Measurements from ENCODE around the gene DAND5.

DNA sequence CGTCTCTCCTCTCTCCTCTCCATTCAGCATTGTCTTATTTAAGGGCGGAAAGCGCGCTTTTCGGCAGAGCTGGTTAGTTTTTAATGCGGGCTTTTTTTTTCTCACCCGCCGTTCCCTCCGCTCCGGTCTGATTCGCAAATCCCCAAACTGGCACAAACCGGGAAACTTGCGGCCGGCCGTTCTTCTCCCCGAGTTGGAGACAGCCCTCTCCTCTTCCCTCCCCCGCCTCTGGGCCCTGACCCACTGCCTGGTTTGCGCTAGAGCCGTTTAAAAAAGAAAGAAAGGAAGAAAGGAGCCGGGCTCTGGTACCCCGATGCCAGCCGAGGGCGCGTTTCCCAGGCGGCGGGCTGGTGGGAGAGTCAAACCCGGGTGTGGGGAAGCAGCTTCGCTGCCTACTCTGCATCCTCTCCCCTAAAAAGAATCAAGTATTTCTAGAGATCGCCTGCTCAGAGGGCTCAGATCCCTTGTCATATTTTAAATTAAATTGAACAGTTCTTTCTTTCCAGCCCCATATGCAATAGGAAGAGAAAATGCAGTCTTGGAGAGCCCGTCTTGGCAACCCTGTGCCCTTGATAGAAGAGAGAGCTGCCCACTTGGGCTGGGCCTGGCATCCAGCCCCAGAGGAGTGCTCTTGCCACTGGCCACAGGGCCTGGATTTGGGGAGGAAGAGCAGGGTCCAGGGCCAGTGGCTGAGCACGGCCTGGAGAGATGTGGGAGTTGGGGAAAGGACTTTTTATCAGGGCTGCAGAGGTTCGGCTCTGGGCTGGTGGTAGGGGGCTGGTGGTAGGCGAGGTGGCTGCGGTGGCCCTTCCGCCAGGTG is 44.9 kb downstream of the DAND5 start:
- no peak for TF ChIP-seq EZH2 (IDR thresholded peaks at IDR 0.05; ENCODE audit: low read length)
- no peak for TF ChIP-seq CTCF (optimal IDR thresholded peaks at IDR 0.05 in 1 of 3, IDR thresholded peaks at IDR 0.05 in 1 of 3, conservative IDR thresholded peaks at IDR 0.05 in 1 of 3; ENCODE audit: extremely low read depth in 1 of 3, insufficient read depth in 2 of 3, low read length in 3 of 3)
